GM18861 (cell line): Measurements from ENCODE around the gene IDH2.
"Not testable (repeated sequence)": the region's sequence is repeated elsewhere in the genome, so short reads cannot be mapped to it uniquely, and the experiment has no call there.

Source experiments
- ATAC-seq: cut with Tn5 transposase; IDR thresholded peaks from one replicate; pipeline ENCODE4 v1.9.1; 2021; ENCODE audit not compliant: unreplicated experiment

The IDH2 gene

DNA sequence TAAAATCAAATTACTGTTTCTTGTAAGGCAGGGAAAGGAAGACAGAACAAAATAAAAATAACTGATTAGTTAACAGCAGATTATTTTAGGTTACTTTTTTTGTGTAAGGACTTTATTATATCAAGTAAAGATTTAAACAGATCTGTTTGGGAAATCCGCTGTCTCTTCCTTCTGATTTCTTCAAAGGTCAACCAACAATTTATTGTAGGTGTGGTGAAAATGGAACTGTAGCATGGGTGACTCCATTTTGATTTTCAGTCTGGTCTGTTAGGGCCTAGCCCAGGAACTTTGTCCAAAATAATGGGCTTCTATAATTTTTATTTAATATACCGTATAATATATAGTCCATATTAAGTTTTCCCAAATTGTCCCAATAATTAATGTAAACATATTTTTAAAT lies 13.5 kb upstream of the IDH2 start:
- ATAC-seq: no peak

GRCh38 chr15:90114451-90114901 lies 12.2 kb upstream of the IDH2 start:
- no peak for ATAC-seq

DNA sequence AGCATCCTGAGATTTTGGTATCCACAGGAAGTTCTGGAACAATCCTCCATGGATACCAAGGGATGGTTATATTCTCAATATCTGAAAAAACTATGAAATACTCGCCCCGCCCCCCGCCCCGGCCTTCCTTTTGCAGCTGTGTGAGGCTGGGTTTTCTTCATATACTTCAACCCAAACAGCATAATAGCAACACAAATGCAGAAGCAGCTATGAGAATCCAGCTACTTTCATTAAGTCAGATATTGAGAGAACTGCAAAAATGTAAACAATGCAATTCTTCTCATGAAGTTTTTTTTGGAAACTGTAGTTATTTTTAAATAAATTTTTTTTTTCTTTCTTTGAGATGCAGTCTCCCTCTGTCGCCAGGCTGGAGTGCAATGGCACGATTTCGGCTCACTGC lies 10.9 kb upstream of the IDH2 start:
- no peak for ATAC-seq

DNA sequence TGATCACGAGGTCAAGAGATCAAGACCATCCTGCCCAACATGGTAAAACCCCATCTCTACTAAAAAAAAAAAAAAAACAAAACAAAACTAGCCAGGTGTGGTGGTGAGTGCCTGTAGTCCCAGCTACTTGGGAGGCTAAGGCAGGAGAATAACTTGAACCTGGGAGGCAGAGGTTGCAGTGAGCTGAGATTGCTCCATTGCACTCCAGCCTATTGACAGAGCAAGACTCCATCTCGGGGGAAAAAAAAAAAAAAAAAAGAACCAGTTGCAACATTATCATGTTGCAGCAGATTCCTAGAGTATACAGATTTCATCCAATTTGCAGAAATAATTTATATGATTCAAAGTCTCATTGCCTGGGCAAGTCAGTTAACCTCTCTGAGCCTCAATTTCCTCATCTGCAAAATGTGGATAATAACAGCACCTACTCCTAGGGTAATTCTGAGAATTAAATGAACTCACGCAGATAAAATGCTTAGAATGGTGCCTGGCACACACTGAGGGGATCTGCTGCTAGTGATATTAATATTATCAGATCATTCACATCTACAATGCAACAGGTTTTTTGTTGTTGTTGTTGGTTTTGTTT lies 7.0 kb upstream of the IDH2 start:
- ATAC-seq: not testable (repeated sequence)

- ATAC-seq: not testable (repeated sequence)
Measured at GRCh38 chr15:90108038-90108437, 5.8 kb upstream of the IDH2 start.

DNA sequence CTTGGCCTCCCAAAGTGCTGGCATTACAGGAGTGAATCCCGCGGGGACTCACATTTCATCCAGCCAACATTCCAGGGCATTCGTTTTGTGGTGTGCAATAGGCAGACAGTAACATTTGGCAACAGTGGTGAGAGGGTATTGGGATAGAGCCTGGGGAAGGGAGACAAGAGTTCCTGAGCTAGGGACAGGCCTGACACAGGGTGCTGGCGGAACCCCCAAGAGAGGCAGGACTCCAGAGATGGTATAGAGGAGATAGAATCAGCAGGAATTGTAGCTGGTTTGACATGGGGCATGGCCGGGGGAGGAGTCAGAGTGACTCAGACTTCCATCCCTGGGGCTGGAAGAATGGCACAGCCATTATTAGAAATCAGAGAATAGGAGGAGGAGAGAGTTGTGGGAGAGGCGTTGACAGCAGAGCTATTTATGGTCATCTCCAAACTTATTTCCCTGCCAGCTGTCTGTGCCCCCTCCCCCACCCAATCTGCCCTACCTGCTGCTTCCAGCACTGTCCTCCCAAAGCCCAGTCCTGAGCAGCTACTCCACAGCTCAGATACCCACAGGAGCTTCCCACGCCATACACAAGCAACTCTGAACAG lies 4.4 kb upstream of the IDH2 start:
- no peak for ATAC-seq

GRCh38 chr15:90105521-90105920 lies 3.3 kb upstream of the IDH2 start:
- no peak for ATAC-seq

DNA sequence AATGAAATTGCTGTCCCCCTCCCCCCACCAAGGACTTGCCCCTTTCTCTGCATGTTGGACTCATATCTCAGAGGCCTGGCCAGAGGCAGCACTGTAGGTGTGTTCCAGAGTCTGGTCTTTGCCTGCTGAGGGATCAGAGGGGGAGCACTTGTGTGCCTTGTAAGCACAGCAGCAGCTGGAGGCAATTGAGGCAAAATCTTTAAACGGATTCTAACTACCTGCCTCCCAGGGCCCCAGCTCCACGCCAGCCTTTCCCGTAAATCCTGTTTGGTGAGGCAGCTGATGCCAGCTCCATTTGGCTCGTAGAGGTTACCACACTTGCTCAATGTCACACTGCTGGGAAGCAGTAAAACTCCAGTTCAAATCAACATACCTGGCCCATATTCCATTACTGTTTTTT lies 2.3 kb upstream of the IDH2 start:
- ATAC-seq: no peak

DNA sequence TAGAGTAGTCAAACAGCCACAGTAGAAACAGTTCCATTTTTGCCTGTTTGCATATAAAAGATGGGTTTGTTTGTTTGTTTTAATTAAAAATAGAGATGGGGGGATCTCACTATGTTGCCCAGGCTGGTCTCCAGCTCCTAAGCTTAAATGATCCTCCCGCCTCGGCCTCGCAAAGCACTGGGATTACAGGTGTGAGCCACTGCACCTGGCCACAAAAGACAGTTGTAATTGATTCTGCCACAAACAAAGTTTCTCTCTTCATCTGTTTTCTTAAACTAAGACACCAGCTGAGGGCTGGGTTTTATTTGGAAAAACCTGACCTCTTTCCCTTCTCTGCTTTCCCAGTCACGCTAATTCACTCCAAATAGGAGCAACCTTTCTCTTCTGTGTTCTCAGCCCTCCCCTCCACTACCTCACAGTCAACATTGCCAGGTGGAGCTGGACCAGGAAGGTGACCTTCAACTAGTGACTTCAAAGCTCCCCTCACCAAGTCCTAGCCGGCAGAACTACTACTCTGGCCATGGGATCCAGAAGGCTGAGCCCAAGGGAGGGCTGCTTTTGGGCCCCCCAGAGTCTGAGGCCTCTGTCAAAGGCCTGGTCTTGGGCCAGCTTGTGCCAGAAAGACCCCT lies 1.5 kb upstream of the IDH2 start:
- no peak for ATAC-seq

GRCh38 chr15:90101130-90101968 lies 919 bp downstream of the IDH2 start:
- ATAC-seq: no peak

GRCh38 chr15:90099868-90100831 lies 2.1 kb downstream of the IDH2 start:
- no peak for ATAC-seq

- no peak for ATAC-seq
Measured at GRCh38 chr15:90099072-90099867, 3.0 kb downstream of the IDH2 start.

DNA sequence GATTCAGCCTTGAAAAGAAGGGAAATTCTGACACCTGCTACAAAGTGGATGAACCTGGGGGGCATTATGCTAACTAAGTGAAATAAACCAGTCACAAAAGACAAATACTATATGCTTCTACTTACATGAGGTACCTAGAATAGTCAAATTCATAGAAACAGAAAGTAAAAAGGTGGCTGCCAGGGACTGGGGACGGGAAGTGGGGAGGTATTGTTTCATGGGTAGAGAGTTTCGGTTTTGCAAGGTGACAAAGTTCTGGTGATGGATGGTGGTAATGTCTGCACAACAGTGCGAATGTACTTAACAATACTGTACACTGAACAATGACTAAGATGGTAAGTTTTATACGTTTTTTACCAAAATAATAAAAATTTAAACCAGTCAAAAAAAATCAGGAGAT lies 4.8 kb downstream of the IDH2 start:
- ATAC-seq: peak; percentile 55

DNA sequence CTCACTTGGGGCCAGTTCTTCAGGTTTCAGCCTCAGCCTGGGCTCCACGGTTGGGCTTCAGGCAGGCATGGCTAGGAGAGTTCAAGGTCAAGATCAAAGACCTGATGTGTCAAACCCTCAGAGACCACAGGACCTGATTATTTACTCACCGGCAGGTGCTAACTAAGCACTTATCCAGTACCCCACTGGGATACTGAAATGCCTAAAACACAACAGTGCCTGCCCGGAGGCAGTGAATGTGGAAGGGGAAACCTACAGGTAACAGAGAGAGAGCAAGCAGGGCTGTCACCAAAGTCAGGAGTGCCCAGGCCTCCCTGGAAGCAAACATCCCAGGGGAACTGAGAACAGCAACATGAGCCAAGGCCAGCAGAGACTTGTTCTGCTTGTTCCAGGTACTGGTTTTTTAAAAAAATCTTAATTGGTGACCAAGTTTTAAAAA lies 6.7 kb downstream of the IDH2 start:
- ATAC-seq: no peak

- ATAC-seq: no peak
Measured at GRCh38 chr15:90091156-90091931, 10.9 kb downstream of the IDH2 start.

DNA sequence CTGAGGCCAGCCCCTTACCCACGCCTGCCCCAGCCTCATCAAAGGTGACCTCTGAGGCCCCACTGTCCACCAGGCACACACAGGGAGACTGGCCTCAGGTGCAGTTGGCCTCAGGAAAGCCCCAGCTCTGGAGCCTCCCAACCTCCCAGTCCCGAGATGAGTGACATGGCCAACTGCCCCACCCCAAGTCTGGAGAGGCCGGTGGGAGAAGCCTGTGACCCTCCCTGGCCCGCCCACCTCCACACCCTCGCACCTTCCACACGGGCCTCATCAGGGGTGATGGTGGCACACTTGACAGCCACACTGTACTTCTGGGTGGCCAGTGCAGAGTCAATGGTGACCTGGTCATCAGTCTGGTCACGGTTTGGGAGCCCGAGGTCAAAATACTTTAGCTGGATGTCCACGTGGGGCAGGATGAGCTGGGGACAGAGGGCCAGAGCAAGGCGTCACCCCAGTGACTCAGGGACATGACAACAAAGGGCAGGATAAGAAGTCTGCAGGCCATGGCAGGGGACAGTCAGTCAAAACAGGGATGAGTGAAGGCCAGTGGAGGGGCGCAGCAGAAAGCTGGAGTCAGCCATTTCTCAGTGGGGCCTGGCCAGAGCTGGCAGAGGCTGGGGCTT lies 11.9 kb downstream of the IDH2 start:
- no peak for ATAC-seq

GRCh38 chr15:90087454-90088154 lies 14.7 kb downstream of the IDH2 start:
- no peak for ATAC-seq

DNA sequence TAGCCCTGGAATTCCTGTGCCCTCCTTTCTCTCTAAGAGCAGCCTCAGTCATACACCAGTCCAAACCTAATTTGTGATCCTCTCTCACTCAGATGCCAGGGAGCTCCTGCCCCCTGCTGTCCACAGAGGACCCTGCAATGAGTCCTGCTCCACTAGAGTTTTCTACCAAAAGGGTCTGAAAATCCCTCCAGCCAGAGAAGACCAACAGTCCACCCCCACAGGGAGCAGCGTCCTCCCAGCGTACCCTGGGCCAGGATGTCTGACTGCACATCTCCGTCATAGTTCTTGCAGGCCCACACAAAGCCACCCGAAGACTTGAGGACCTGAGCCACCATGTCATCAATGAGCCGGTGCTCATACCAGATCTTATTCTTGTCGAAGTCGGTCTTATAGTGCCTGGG lies 15.4 kb downstream of the IDH2 start:
- ATAC-seq: no peak
